HUES6 (cell line): ENCODE results near the gene DYNLT3.

Experiments
- H3K27ac ChIP-seq: 2 replicates; pipeline ENCODE4 v1.7.0; 2013; ENCODE audit warnings: low read depth, mild to moderate bottlenecking, low read length, inconsistent platforms
- H3K27me3 ChIP-seq: 2 replicates; pipeline ENCODE4 v1.6.1; 2013; ENCODE audit warnings: low read length; ENCODE audit not compliant: control insufficient read depth, insufficient read depth
- H3K36me3 ChIP-seq: 2 replicates; pipeline ENCODE4 v1.6.1; 2013; ENCODE audit warnings: low read length; ENCODE audit not compliant: control insufficient read depth, insufficient read depth
- H3K4me1 ChIP-seq: 2 replicates; pipeline ENCODE4 v1.6.1; 2013; ENCODE audit warnings: low read length; ENCODE audit not compliant: control insufficient read depth, insufficient read depth
- H3K4me3 ChIP-seq: 2 replicates; pipeline ENCODE4 v1.5.1; 2013; ENCODE audit warnings: low read depth, low read length
- H3K9ac ChIP-seq: one replicate; pipeline ENCODE4 v1.6.1; 2013; ENCODE audit warnings: mild to moderate bottlenecking, low read length
- H3K9me3 ChIP-seq: 2 replicates; pipeline ENCODE4 v1.6.1; 2013; ENCODE audit warnings: low read depth, low read length; ENCODE audit not compliant: control insufficient read depth, insufficient read depth

DYNLT3 gene

GRCh38 chrX:37846934-37847732 lies at the start of gene DYNLT3:
DYNLT3 (minus strand) TSS chrX:37847571; CDS start chrX:37847510, 61 bp downstream.
- no peaks in the 10 kb centered on the region for H3K4me1 ChIP-seq
- peak within 1 kb of the TSS; percentile 80 for H3K4me3 ChIP-seq
- no peaks in the 10 kb centered on the region; the same call in 1 of the 2 replicates for H3K27me3 ChIP-seq
- H3K9me3 ChIP-seq = 0 out of 2 replicates have a peak, but pooled peaks cover 2% of the 10 kb centered on the region
- H3K9ac ChIP-seq = peak within 1 kb of the TSS; percentile 66
- peak within 1 kb of the TSS; percentile 41; the same call in 1 of the 2 replicates for H3K27ac ChIP-seq
- H3K36me3 ChIP-seq = no peaks in the 10 kb centered on the region

- H3K9me3 ChIP-seq = no peaks in the 10 kb centered on the region
- no peak overlapping the region for H3K9ac ChIP-seq
- H3K4me3 ChIP-seq = no peak overlapping the region
- H3K4me1 ChIP-seq = peaks cover 4% of the 10 kb centered on the region; the same call in 1 of the 2 replicates
- no peaks in the 10 kb centered on the region for H3K27me3 ChIP-seq
- no peaks in the 10 kb centered on the region for H3K36me3 ChIP-seq
- H3K27ac ChIP-seq = no peak overlapping the region
Measured at GRCh38 chrX:37896511-37896890, 49.1 kb upstream of the DYNLT3 start.

- H3K4me1 ChIP-seq = peaks cover 4% of the 10 kb centered on the region; the same call in 1 of the 2 replicates
- no peaks in the 10 kb centered on the region for H3K36me3 ChIP-seq
- no peaks in the 10 kb centered on the region for H3K27me3 ChIP-seq
- H3K9ac ChIP-seq = no peak overlapping the region
- H3K4me3 ChIP-seq = no peak overlapping the region
- no peak overlapping the region for H3K27ac ChIP-seq
- H3K9me3 ChIP-seq = no peaks in the 10 kb centered on the region
Measured at GRCh38 chrX:37895795-37896510, 48.6 kb upstream of the DYNLT3 start.

- Histone ChIP-seq H3K4me3 (no peak overlapping the region), H3K9me3 (no peaks in the 10 kb centered on the region), H3K27ac (no peak overlapping the region), H3K27me3 (no peaks in the 10 kb centered on the region), H3K9ac (no peak overlapping the region), H3K4me1 (peaks cover 4% of the 10 kb centered on the region; the same call in 1 of the 2 replicates), H3K36me3 (no peaks in the 10 kb centered on the region)
Measured at GRCh38 chrX:37894725-37895124, 47.4 kb upstream of the DYNLT3 start.

- Histone ChIP-seq H3K36me3 (no peaks in the 10 kb centered on the region), H3K4me3 (no peak overlapping the region), H3K27me3 (no peaks in the 10 kb centered on the region), H3K9ac (no peak overlapping the region), H3K4me1 (no peaks in the 10 kb centered on the region), H3K9me3 (peaks cover 7% of the 10 kb centered on the region; the same call in 1 of the 2 replicates), H3K27ac (no peak overlapping the region)
Measured at GRCh38 chrX:37888010-37888409, 40.6 kb upstream of the DYNLT3 start.

- Histone ChIP-seq H3K4me3 (no peak overlapping the region), H3K27ac (no peak overlapping the region), H3K9ac (no peak overlapping the region), H3K36me3 (no peaks in the 10 kb centered on the region), H3K9me3 (peaks cover 7% of the 10 kb centered on the region; the same call in 1 of the 2 replicates), H3K27me3 (no peaks in the 10 kb centered on the region), H3K4me1 (no peaks in the 10 kb centered on the region)
Measured at GRCh38 chrX:37887347-37887746, 40.0 kb upstream of the DYNLT3 start.

GRCh38 chrX:37883196-37883595 lies 35.8 kb upstream of the DYNLT3 start:
- H3K9ac ChIP-seq = no peak overlapping the region
- H3K36me3 ChIP-seq = no peaks in the 10 kb centered on the region
- H3K27me3 ChIP-seq = no peaks in the 10 kb centered on the region
- 0 out of 2 replicates have a peak overlapping the region, but pooled peaks have one; percentile 63 for H3K27ac ChIP-seq
- H3K9me3 ChIP-seq = peaks cover 7% of the 10 kb centered on the region; the same call in 1 of the 2 replicates
- H3K4me3 ChIP-seq = no peak overlapping the region
- H3K4me1 ChIP-seq = no peaks in the 10 kb centered on the region

- Histone ChIP-seq H3K9ac (no peak overlapping the region), H3K4me1 (no peaks in the 10 kb centered on the region), H3K27ac (no peak overlapping the region), H3K36me3 (no peaks in the 10 kb centered on the region), H3K4me3 (no peak overlapping the region), H3K9me3 (peaks cover 4% of the 10 kb centered on the region; the same call in 1 of the 2 replicates), H3K27me3 (no peaks in the 10 kb centered on the region)
Measured at GRCh38 chrX:37879692-37880091, 32.3 kb upstream of the DYNLT3 start.

GRCh38 chrX:37876716-37877115 lies 29.3 kb upstream of the DYNLT3 start:
- H3K9me3 ChIP-seq = no peaks in the 10 kb centered on the region
- no peak overlapping the region for H3K4me3 ChIP-seq
- no peaks in the 10 kb centered on the region for H3K27me3 ChIP-seq
- H3K4me1 ChIP-seq = peaks cover 6% of the 10 kb centered on the region; the same call in 1 of the 2 replicates
- no peaks in the 10 kb centered on the region for H3K36me3 ChIP-seq
- H3K9ac ChIP-seq = no peak overlapping the region
- H3K27ac ChIP-seq = no peak overlapping the region

GRCh38 chrX:37875675-37876074 lies 28.3 kb upstream of the DYNLT3 start:
- Histone ChIP-seq H3K9me3 (no peaks in the 10 kb centered on the region), H3K4me3 (no peak overlapping the region), H3K27me3 (no peaks in the 10 kb centered on the region), H3K9ac (no peak overlapping the region), H3K36me3 (no peaks in the 10 kb centered on the region), H3K27ac (no peak overlapping the region), H3K4me1 (peaks cover 6% of the 10 kb centered on the region; the same call in 1 of the 2 replicates)

GRCh38 chrX:37873220-37873619 lies 25.8 kb upstream of the DYNLT3 start:
- Histone ChIP-seq H3K36me3 (no peaks in the 10 kb centered on the region), H3K27me3 (no peaks in the 10 kb centered on the region), H3K4me3 (no peak overlapping the region), H3K9ac (no peak overlapping the region), H3K4me1 (peaks cover 6% of the 10 kb centered on the region; the same call in 1 of the 2 replicates), H3K9me3 (no peaks in the 10 kb centered on the region), H3K27ac (no peak overlapping the region)
